ENCODE results near the gene MCM10.

DNA sequence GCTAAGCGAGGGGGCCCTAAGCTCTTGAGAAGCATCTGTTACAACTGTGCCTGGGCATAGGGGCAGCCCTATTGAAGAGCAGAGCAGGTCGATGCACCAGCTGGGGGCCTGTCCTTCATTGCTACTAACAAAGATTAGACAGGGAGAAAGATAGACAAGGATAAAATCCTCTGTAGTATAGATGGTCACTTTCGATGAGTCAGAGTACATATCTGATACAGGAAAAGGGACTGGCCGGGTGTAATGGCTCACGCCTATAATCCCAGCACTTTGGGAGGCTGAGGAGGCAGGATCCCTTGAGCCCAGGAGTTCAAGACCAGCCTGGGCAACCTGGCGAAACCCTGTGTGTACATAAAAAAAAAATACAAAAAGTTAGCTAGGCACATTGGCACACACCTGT is 47.8 kb upstream of the MCM10 start:
- TF ChIP-seq POLR2AphosphoS5 (IDR thresholded peaks at IDR 0.05; ENCODE audit: low read depth, low read length) (no peak), CBX3 (IDR thresholded peaks at IDR 0.05; ENCODE audit: low read depth) (no peak), POLR2A (IDR thresholded peaks at IDR 0.05; ENCODE audit: borderline replicate concordance, extremely low read depth, insufficient read depth, insufficient read length) (no peak), ZNF274 (IDR thresholded peaks at IDR 0.05; ENCODE audit: low read depth, low read length) (no peak), RAD21 (IDR thresholded peaks at IDR 0.05; ENCODE audit: low read depth) (no peak), ELF1 (IDR thresholded peaks at IDR 0.05; ENCODE audit: borderline replicate concordance, low read depth) (no peak), EZH2phosphoT487 (IDR thresholded peaks at IDR 0.05; ENCODE audit: borderline replicate concordance) (no peak), SP1 (IDR thresholded peaks at IDR 0.05; ENCODE audit: low read depth) (no peak), SIN3A (IDR thresholded peaks at IDR 0.05; ENCODE audit: low read depth) (no peak), EZH2 (IDR thresholded peaks at IDR 0.05) (no peak), FOSL1 (IDR thresholded peaks at IDR 0.05; ENCODE audit: low read depth) (no peak)
- TF ChIP-seq, protein P1, sequence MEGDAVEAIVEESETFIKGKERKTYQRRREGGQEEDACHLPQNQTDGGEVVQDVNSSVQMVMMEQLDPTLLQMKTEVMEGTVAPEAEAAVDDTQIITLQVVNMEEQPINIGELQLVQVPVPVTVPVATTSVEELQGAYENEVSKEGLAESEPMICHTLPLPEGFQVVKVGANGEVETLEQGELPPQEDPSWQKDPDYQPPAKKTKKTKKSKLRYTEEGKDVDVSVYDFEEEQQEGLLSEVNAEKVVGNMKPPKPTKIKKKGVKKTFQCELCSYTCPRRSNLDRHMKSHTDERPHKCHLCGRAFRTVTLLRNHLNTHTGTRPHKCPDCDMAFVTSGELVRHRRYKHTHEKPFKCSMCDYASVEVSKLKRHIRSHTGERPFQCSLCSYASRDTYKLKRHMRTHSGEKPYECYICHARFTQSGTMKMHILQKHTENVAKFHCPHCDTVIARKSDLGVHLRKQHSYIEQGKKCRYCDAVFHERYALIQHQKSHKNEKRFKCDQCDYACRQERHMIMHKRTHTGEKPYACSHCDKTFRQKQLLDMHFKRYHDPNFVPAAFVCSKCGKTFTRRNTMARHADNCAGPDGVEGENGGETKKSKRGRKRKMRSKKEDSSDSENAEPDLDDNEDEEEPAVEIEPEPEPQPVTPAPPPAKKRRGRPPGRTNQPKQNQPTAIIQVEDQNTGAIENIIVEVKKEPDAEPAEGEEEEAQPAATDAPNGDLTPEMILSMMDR (IDR thresholded peaks at IDR 0.05 in 2 of 3, conservative IDR thresholded peaks at IDR 0.05 in 1 of 3; ENCODE audit: borderline replicate concordance in 1 of 3, insufficient read depth in 1 of 3, low read depth in 2 of 3, low read length in 2 of 3) = no peak
- TF ChIP-seq, protein P2, sequence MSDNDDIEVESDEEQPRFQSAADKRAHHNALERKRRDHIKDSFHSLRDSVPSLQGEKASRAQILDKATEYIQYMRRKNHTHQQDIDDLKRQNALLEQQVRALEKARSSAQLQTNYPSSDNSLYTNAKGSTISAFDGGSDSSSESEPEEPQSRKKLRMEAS (IDR thresholded peaks at IDR 0.05) = no peak

All from HCT116 (cell line).